ENCODE data around the gene CDK5R1.

CDK5R1 gene

DNA sequence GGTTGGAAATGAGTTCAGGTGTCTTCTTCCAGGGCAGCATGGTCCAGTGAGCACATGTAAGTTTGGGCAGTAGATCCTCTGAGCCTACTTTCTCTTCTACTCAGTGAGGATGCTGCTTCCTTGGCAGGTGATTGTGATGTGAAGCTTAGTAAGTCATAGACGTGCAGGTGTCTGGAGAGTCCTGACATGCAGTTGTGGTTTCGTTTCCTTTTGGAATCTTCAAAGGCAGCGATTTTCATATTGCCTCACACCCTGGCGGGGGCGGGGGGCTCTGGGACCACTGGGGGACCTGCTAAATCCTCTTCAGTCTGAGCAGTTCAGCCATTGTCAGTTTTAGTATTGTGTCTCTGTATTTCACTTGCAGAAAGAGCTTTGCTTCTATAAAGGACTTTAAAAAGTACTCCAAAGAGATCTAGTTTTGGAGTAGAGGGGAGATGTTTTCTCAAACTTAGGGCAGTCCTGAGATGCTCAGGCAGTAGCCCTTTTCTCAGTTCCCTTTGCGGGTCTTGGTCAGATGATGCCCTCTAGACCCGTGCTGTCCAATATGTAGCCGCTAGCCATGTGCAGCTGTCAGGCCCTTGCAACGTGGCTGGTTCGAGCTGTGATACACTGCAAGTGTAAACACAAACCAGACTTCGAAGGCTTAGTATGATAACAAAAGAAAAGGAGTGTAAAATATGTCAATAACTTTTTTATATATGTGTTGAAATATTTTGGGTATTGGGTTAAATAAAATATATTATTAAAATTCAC lies 4.0 kb upstream of the CDK5R1 start:
- no peak for DNase-seq (ENCODE audit: low read depth)
- H3K4me3 ChIP-seq (ENCODE audit: low read length), result no peak overlapping the region
- TF ChIP-seq CTCF (conservative IDR thresholded peaks at IDR 0.05; ENCODE audit: low read depth, low read length), result no peak

DNA sequence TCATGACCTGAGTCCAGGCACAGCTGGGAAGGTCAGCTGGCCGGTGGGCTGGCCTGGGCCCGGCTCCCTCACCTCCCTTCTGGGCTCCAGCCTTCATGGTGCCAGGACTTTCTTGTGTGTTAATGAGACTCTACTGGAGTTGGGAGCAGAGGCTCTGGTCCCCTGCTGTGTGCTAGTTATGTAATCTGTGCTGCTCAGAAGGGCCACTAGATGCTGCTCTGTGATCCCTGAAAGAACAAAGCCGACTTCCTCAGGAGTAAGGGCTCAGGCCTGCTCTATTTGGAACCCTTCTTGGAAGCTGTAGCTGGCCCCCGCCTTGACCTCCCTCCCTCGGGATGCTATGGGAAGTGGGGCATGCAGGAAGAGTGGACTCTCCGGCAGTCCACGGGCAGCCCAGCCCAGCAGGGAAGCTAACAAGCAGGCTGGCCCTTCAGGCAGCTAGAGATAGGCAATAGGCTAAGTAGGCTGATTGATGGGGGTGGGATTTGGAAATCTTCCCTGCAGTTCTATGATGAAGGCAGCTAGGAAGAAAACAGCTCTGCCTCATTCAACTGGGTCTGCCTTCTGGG lies 3.3 kb upstream of the CDK5R1 start:
- no peak overlapping the region for H3K4me3 ChIP-seq (ENCODE audit: low read length)
- DNase-seq (ENCODE audit: low read depth), result no peak
- TF ChIP-seq CTCF (conservative IDR thresholded peaks at IDR 0.05; ENCODE audit: low read depth, low read length), result peak; percentile 86

GRCh38 chr17:32484041-32484461 lies 2.7 kb upstream of the CDK5R1 start:
- DNase-seq (ENCODE audit: low read depth), result no peak
- no peak for TF ChIP-seq CTCF (conservative IDR thresholded peaks at IDR 0.05; ENCODE audit: low read depth, low read length)
- H3K4me3 ChIP-seq (ENCODE audit: low read length), result no peak overlapping the region

DNA sequence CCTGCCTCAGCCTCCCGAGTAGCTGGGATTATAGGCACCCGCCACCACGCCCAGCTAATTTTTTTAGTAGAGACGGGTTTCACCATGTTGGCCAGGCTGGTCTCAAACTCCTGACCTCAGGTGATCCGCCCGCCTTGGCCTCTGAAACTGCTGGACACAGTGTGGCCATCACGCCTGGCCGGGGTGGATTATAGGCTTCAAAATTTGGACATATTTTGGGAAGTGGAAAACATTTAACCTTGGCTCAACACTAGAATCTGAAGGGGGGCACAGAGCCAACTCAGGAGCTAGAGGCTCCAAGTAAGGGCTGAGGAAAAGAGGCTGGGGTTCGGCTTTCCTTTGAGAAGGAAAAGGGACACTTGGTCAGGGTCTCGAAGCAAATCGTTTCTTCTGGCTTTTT lies 2.2 kb upstream of the CDK5R1 start:
- H3K4me3 ChIP-seq (ENCODE audit: low read length), result no peak overlapping the region
- DNase-seq (ENCODE audit: low read depth), result no peak
- no peak for TF ChIP-seq CTCF (conservative IDR thresholded peaks at IDR 0.05; ENCODE audit: low read depth, low read length)

- TF ChIP-seq CTCF (conservative IDR thresholded peaks at IDR 0.05; ENCODE audit: low read depth, low read length), result no peak
- peak overlapping the region; percentile 40 for H3K4me3 ChIP-seq (ENCODE audit: low read length)
- no peak for DNase-seq (ENCODE audit: low read depth)
Observed at GRCh38 chr17:32485261-32486110, 1.3 kb upstream of the CDK5R1 start.

- no peak for TF ChIP-seq CTCF (conservative IDR thresholded peaks at IDR 0.05; ENCODE audit: low read depth, low read length)
- DNase-seq (ENCODE audit: low read depth), result no peak
- H3K4me3 ChIP-seq (ENCODE audit: low read length), result peak overlapping the region; percentile 40
Observed at GRCh38 chr17:32486111-32486700, 587 bp upstream of the CDK5R1 start.

All from retinal pigment epithelial cell (primary cell).